Mucosa of descending colon (tissue), 3 donors: ENCODE results near the gene SPATA3. TPM values are rescaled to one million over a fixed set of nuclear protein-coding genes. Genes with fewer than 3 reads are reported as not detected.

ENCODE experiments used
- ATAC-seq: fragments of 200-7000 bp; cut with Tn5 transposase; one replicate; pipeline ENCODE4 v1.9.1; 2020; ENCODE audit warnings: mild to moderate bottlenecking, moderate library complexity
- DNase-seq, 3 donors: peaks; one replicate each; pipeline ENCODE4 v3.0.0-alpha.2; 2020
- H3K36me3 ChIP-seq: fragments of 200-600 bp; one replicate; pipeline ENCODE4 v1.8.0; 2021; ENCODE audit warnings: low read depth, mild to moderate bottlenecking
- H3K4me1 ChIP-seq: fragments of 200-600 bp; one replicate; pipeline ENCODE4 v1.8.0; 2021; ENCODE audit warnings: low read depth, mild to moderate bottlenecking
- H3K4me3 ChIP-seq: fragments of 200-600 bp; one replicate; pipeline ENCODE4 v1.8.0; 2021; ENCODE audit warnings: mild to moderate bottlenecking
- H3K9me3 ChIP-seq: fragments of 200-600 bp; one replicate; pipeline ENCODE4 v1.8.0; 2021; ENCODE audit warnings: mild to moderate bottlenecking
- CTCF ChIP-seq: fragments of 200-600 bp; IDR thresholded peaks from one replicate; pipeline ENCODE4 v1.8.0; 2022; ENCODE audit warnings: antibody characterized with exemption, mild to moderate bottlenecking
- intact Hi-C, 2 donors: fragments of 100-400 bp; cut with DNase I in 1 of 2; cut with micrococcal nuclease in 1 of 2; formaldehyde crosslinking; loops; one replicate each; pipeline versions ENCODE4 v1.11.0 to v1.11.1; 2022; cut with DNase I, micrococcal nuclease
- total RNA-seq, 3 donors: library from RNA; stranded (reverse); fragmentation: NEBNext Ultra II Directional in 2 of 3; extraction: Animal tissue kit (Norgen Biotek cat#: 25700) in 2 of 3; gene quantifications; one replicate each; pipeline versions ENCODE4 v1.2.1 to v1.2.4, GENCODE V29; 2021 to 2023
- donor health status: DM: no; HTN: no; CAD: no; lungs with moderate emphysema.
- donor health status: DM: no; HTN: no; CAD: no.
- donor health status: DM: no; HTN: yes; CAD: no.

Gene SPATA3
- total RNA-seq, 3 donors from 2014 or later = not detected

GRCh38 chr2:231008131-231008530 is 12.2 kb downstream of the SPATA3 start:
- intact Hi-C loops = no loop called here

GRCh38 chr2:231009236-231009919 is 13.5 kb downstream of the SPATA3 start:
- Histone ChIP-seq H3K9me3 (no peaks in the 10 kb centered on the region), H3K36me3 (no peaks in the 10 kb centered on the region), H3K4me1 (no peaks in the 10 kb centered on the region), H3K4me3 (no peak overlapping the region)
- no peak for TF ChIP-seq CTCF
- DNase-seq = no peak
- ATAC-seq = no peak
- intact Hi-C loops = no loop called here

More at GRCh38 chr2:231008131-231008530, 12.2 kb downstream of the SPATA3 start:
- Histone ChIP-seq H3K36me3 (no peaks in the 10 kb centered on the region), H3K9me3 (no peaks in the 10 kb centered on the region), H3K4me3 (no peak overlapping the region), H3K4me1 (no peaks in the 10 kb centered on the region)
- no peak for TF ChIP-seq CTCF
- no peak for ATAC-seq
- DNase-seq = no peak

- ATAC-seq (no peak), DNase-seq (no peak)
- H3K4me1 ChIP-seq = no peaks in the 10 kb centered on the region
- TF ChIP-seq CTCF = no peak
- no peak overlapping the region for H3K4me3 ChIP-seq
- H3K36me3 ChIP-seq = no peaks in the 10 kb centered on the region
- no peaks in the 10 kb centered on the region for H3K9me3 ChIP-seq
- intact Hi-C loops = no loop called here
Observed at GRCh38 chr2:231010201-231010730, 14.3 kb downstream of the SPATA3 start.

- ATAC-seq (no peak), DNase-seq (no peak)
- TF ChIP-seq CTCF = no peak
- Histone ChIP-seq H3K36me3 (no peaks in the 10 kb centered on the region), H3K4me1 (no peaks in the 10 kb centered on the region), H3K9me3 (no peaks in the 10 kb centered on the region), H3K4me3 (no peak overlapping the region)
- intact Hi-C loops = no loop called here
Observed at GRCh38 chr2:231011526-231011925, 15.6 kb downstream of the SPATA3 start.

GRCh38 chr2:231012463-231012862 is 16.5 kb downstream of the SPATA3 start:
- TF ChIP-seq CTCF = no peak
- Histone ChIP-seq H3K9me3 (no peaks in the 10 kb centered on the region), H3K36me3 (no peaks in the 10 kb centered on the region), H3K4me3 (no peak overlapping the region), H3K4me1 (no peaks in the 10 kb centered on the region)
- DNase-seq (no peak), ATAC-seq (no peak)
- intact Hi-C loops = no loop called here
